ENCODE measurements around the gene THUMPD3. TPM values are rescaled to one million over a fixed set of nuclear protein-coding genes. Genes with fewer than 3 reads are reported as not detected.

THUMPD3 gene
- total and polyA plus RNA-seq, 9 of the 15 experiments (the other 6 are each of a cell fraction or from before 2014, with no cell fraction given), result 58.3 to 132 (median 113) TPM

GRCh38 chr3:9409981-9410854 lies 47.4 kb downstream of the THUMPD3 start:
- Histone ChIP-seq H3K9me3 (replicated peaks; ENCODE audit: control insufficient read depth, insufficient read depth, low read depth, low read length) (no peaks in the 10 kb centered on the region), H3K4me1 (replicated peaks in 1 of 2; ENCODE audit: control insufficient read depth in 2 of 2, insufficient read depth in 2 of 2, low read length in 2 of 2) (peaks cover 3 to 30% of the 10 kb centered on the region in 2 experiments; a peak in 3 of 5 replicates), H3K4me2 (ENCODE audit: insufficient read depth, low read length) (peak overlapping the region; percentile 7; the same call in 1 of the 2 replicates), H4K20me1 (replicated peaks; ENCODE audit: control insufficient read depth, insufficient read depth, low read length) (peaks cover 27% of the 10 kb centered on the region), H2AFZ (ENCODE audit: low read depth, low read length) (no peak overlapping the region), H3K36me3 (ENCODE audit: control insufficient read depth, insufficient read depth, low read length) (peaks cover 13% of the 10 kb centered on the region; the same call in 2 of the 3 replicates), H3K27me3 (ENCODE audit: control insufficient read depth in 2 of 2, insufficient read depth in 2 of 2, low read length in 2 of 2) (no peaks in the 10 kb centered on the region), H3K27ac (ENCODE audit: extremely low read depth, low read depth, low read length) (peak overlapping the region; percentile 8; the same call in 1 of the 3 replicates), H3K79me2 (ENCODE audit: control insufficient read depth, insufficient read depth, low read length) (peaks cover 100% of the 10 kb centered on the region), H3K9ac (ENCODE audit: insufficient read depth in 1 of 2, low read depth in 2 of 2, low read length in 2 of 2) (no peak overlapping the region), H3K9me1 (ENCODE audit: control insufficient read depth, insufficient read depth, low read length) (no peaks in the 10 kb centered on the region), H3K4me3 (no peak overlapping the region)
- POLR2A ChIA-PET, result interaction anchor here (0.6 to 5.7 kb wide), 6 partner anchors 10 to 456 kb away, joined by 3 to 95 read pairs (median 6); partner anchors contain the start of genes SETD5 and THUMPD3
- CTCF ChIA-PET (ENCODE audit: low intra/inter-chr PET ratio), result no interaction called here
- intact Hi-C loops (cut with micrococcal nuclease), result no loop called here
- 18% methylated on average over 6 of the region's 6 CpGs for WGBS (ENCODE audit: insufficient coverage, low coverage, missing lambda C conversion rate)
- in situ Hi-C loops (cut with MboI), result no loop called here
- no TSS peak for BruUV-seq (replicated peaks)
- DNase-seq (ENCODE audit: extremely low read depth in 1 of 4, low spot score in 3 of 4) (no peak), FAIRE-seq (no peak), ATAC-seq (peak; percentile 74)
- TF ChIP-seq RAD51 (IDR thresholded peaks at IDR 0.05; ENCODE audit: borderline replicate concordance, low read depth) (peak; percentile 56), COPS2 (conservative IDR thresholded peaks at IDR 0.05) (no peak), SMARCA4 (IDR thresholded peaks at IDR 0.05) (peak; percentile 34; the same call in 1 of the 2 replicates), MEIS2 (IDR thresholded peaks at IDR 0.05; ENCODE audit: partially characterized antibody) (peak; percentile 25), NRF1 (conservative IDR thresholded peaks at IDR 0.05 in 1 of 2, IDR thresholded peaks at IDR 0.05 in 1 of 2) (peak; percentile 18; a peak in 2 of 4 replicates), MEF2D (tag; conservative IDR thresholded peaks at IDR 0.05; ENCODE audit: low read depth) (no peak), ZNF766 (CRISPR knock-in tag; conservative IDR thresholded peaks at IDR 0.05) (no peak), MYBL2 (IDR thresholded peaks at IDR 0.05; ENCODE audit: low read depth) (no peak), MYBL2 (CRISPR knock-in tag; IDR thresholded peaks at IDR 0.05; ENCODE audit: borderline replicate concordance) (no peak), ZNF282 (CRISPR knock-in tag; IDR thresholded peaks at IDR 0.05) (no peak), HDAC2 (IDR thresholded peaks at IDR 0.05) (0 out of 2 replicates have a peak, but pooled peaks have one; percentile 33)
- TF ChIP-seq, protein P1, sequence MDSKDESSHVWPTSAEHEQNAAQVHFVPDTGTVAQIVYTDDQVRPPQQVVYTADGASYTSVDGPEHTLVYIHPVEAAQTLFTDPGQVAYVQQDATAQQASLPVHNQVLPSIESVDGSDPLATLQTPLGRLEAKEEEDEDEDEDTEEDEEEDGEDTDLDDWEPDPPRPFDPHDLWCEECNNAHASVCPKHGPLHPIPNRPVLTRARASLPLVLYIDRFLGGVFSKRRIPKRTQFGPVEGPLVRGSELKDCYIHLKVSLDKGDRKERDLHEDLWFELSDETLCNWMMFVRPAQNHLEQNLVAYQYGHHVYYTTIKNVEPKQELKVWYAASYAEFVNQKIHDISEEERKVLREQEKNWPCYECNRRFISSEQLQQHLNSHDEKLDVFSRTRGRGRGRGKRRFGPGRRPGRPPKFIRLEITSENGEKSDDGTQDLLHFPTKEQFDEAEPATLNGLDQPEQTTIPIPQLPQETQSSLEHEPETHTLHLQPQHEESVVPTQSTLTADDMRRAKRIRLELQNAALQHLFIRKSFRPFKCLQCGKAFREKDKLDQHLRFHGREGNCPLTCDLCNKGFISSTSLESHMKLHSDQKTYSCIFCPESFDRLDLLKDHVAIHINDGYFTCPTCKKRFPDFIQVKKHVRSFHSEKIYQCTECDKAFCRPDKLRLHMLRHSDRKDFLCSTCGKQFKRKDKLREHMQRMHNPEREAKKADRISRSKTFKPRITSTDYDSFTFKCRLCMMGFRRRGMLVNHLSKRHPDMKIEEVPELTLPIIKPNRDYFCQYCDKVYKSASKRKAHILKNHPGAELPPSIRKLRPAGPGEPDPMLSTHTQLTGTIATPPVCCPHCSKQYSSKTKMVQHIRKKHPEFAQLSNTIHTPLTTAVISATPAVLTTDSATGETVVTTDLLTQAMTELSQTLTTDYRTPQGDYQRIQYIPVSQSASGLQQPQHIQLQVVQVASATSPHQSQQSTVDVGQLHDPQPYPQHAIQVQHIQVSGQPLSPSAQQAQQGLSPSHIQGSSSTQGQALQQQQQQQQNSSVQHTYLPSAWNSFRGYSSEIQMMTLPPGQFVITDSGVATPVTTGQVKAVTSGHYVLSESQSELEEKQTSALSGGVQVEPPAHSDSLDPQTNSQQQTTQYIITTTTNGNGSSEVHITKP (IDR thresholded peaks at IDR 0.05; ENCODE audit: partially characterized antibody), result peak; percentile 96
